ENCODE data around the gene CIDEA. TPM values are rescaled to one million over a fixed set of nuclear protein-coding genes. Genes with fewer than 3 reads are reported as not detected.
"Not testable (repeated sequence)": the region's sequence is repeated elsewhere in the genome, so short reads cannot be mapped to it uniquely, and the experiment has no call there.

Gene CIDEA
- total RNA-seq, 6 donors from 2014 or later = not detected

GRCh38 chr18:12228308-12228707 is 25.9 kb upstream of the CIDEA start:
- not testable (repeated sequence) for H3K36me3 ChIP-seq; DNase-seq; H3K27me3 ChIP-seq; ATAC-seq (ENCODE audit: low FRiP score in 2 of 2); H3K4me3 ChIP-seq; H3K27ac ChIP-seq; H3K4me1 ChIP-seq; H3K9me3 ChIP-seq
- WGBS, 2 donors = 60% methylated on average over 1 of the region's 3 CpGs; no CpG with 5 or more reads in 1 of the 2 donors

- ATAC-seq (ENCODE audit: low FRiP score in 2 of 2); H3K4me1 ChIP-seq; H3K36me3 ChIP-seq; H3K4me3 ChIP-seq; H3K27ac ChIP-seq; H3K27me3 ChIP-seq; DNase-seq; H3K9me3 ChIP-seq: not testable (repeated sequence)
- 92 to 94% methylated on average over 8 of the region's 8 CpGs for WGBS, 2 donors
Observed at GRCh38 chr18:12230561-12230960, 23.6 kb upstream of the CIDEA start.

- H3K27ac ChIP-seq = no peak overlapping the region
- H3K36me3 ChIP-seq = no peaks in the 10 kb centered on the region
- ATAC-seq (ENCODE audit: low FRiP score in 2 of 2) = peak in 1 of 2 donors; percentile 52
- TF ChIP-seq POLR2A (IDR thresholded peaks at IDR 0.05) = no peak
- TF ChIP-seq EP300 (IDR thresholded peaks at IDR 0.05) = no peak
- no peak for TF ChIP-seq POLR2AphosphoS5 (IDR thresholded peaks at IDR 0.05)
- no peak for TF ChIP-seq CTCF (IDR thresholded peaks at IDR 0.05)
- WGBS, 2 donors = 82 to 90% methylated on average over 10 to 15 of the region's 17 CpGs
- no peak for DNase-seq
- no peaks in the 10 kb centered on the region for H3K27me3 ChIP-seq
- no peaks in the 10 kb centered on the region for H3K4me1 ChIP-seq
- no peaks in the 10 kb centered on the region for H3K9me3 ChIP-seq
- no peak overlapping the region for H3K4me3 ChIP-seq
Observed at GRCh38 chr18:12231040-12231882, 22.9 kb upstream of the CIDEA start.

- Histone ChIP-seq H3K36me3 (no peaks in the 10 kb centered on the region), H3K27ac (no peak overlapping the region), H3K9me3 (no peaks in the 10 kb centered on the region), H3K4me1 (peaks cover 0 to 2% (median 0%) of the 10 kb centered on the region in 4 donors), H3K4me3 (no peak overlapping the region), H3K27me3 (no peaks in the 10 kb centered on the region)
- WGBS, 2 donors = 85 to 90% methylated on average over 9 of the region's 9 CpGs
- DNase-seq (no peak), ATAC-seq (ENCODE audit: low FRiP score in 2 of 2) (no peak)
- TF ChIP-seq POLR2A (IDR thresholded peaks at IDR 0.05) (no peak), POLR2AphosphoS5 (IDR thresholded peaks at IDR 0.05) (no peak), EP300 (IDR thresholded peaks at IDR 0.05) (no peak), CTCF (IDR thresholded peaks at IDR 0.05) (no peak)
Observed at GRCh38 chr18:12231986-12232385, 22.2 kb upstream of the CIDEA start.

GRCh38 chr18:12233378-12233777 is 20.8 kb upstream of the CIDEA start:
- no peak overlapping the region for H3K4me3 ChIP-seq
- DNase-seq = no peak
- H3K27me3 ChIP-seq = no peaks in the 10 kb centered on the region
- TF ChIP-seq POLR2AphosphoS5 (IDR thresholded peaks at IDR 0.05) = no peak
- no peak for TF ChIP-seq EP300 (IDR thresholded peaks at IDR 0.05)
- no peak for TF ChIP-seq POLR2A (IDR thresholded peaks at IDR 0.05)
- no peak for TF ChIP-seq CTCF (IDR thresholded peaks at IDR 0.05)
- ATAC-seq (ENCODE audit: low FRiP score in 2 of 2) = no peak
- H3K4me1 ChIP-seq = peaks cover 0 to 7% (median 0%) of the 10 kb centered on the region in 4 donors
- H3K27ac ChIP-seq = no peak overlapping the region
- no peaks in the 10 kb centered on the region for H3K36me3 ChIP-seq
- H3K9me3 ChIP-seq = no peaks in the 10 kb centered on the region
- 56 to 69% methylated on average over 5 of the region's 5 CpGs for WGBS, 2 donors

Measured in upper lobe of left lung (tissue), 6 donors.